ENCODE data around the gene SRXN1.

DNA sequence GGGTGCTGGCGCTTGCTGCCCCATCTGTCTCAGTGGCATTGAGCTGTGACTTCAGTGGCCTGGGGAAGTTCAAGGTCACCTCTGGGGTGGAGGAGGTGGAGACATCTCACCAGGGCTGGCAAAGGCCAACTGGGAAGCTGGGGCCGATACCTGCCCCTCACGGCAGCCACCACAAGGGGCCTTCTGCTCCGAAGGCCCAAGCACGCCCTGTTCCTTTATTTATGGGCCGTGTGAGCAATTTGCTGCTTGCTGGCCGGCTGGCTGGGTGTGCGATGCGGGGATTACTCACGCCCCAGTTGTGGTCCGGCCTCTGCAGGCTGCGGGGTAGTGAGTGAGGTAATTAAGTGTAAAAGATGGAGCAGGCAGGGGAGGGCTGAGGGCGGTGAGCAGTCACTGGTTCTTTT, 35.8 kb upstream of the SRXN1 start:
- TF ChIP-seq, protein P1, sequence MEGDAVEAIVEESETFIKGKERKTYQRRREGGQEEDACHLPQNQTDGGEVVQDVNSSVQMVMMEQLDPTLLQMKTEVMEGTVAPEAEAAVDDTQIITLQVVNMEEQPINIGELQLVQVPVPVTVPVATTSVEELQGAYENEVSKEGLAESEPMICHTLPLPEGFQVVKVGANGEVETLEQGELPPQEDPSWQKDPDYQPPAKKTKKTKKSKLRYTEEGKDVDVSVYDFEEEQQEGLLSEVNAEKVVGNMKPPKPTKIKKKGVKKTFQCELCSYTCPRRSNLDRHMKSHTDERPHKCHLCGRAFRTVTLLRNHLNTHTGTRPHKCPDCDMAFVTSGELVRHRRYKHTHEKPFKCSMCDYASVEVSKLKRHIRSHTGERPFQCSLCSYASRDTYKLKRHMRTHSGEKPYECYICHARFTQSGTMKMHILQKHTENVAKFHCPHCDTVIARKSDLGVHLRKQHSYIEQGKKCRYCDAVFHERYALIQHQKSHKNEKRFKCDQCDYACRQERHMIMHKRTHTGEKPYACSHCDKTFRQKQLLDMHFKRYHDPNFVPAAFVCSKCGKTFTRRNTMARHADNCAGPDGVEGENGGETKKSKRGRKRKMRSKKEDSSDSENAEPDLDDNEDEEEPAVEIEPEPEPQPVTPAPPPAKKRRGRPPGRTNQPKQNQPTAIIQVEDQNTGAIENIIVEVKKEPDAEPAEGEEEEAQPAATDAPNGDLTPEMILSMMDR (IDR thresholded peaks at IDR 0.05; ENCODE audit: low read length): no peak
- TF ChIP-seq EZH2 (IDR thresholded peaks at IDR 0.05; ENCODE audit: borderline replicate concordance, low read length): no peak

Measured in OCI-LY1 (cell line).